Upper lobe of right lung (tissue), 1 donor: ENCODE measurements around the gene HS1BP3. TPM values are rescaled to one million over a fixed set of nuclear protein-coding genes. Genes with fewer than 3 reads are reported as not detected.

Experiments
- ATAC-seq: fragments of 200-7000 bp; cut with Tn5 transposase; one replicate; pipeline ENCODE4 v1.9.1; 2020; ENCODE audit warnings: mild to moderate bottlenecking, moderate library complexity
- DNase-seq: peaks from one replicate; pipeline ENCODE4 v3.0.0-alpha.2; 2020
- H3K27ac ChIP-seq: fragments of 200-600 bp; one replicate; pipeline ENCODE4 v1.8.0; 2022
- H3K27me3 ChIP-seq: fragments of 200-600 bp; one replicate; pipeline ENCODE4 v1.8.0; 2022; ENCODE audit warnings: mild to moderate bottlenecking
- H3K36me3 ChIP-seq: fragments of 200-600 bp; one replicate; pipeline ENCODE4 v1.8.0; 2022
- H3K4me1 ChIP-seq: fragments of 200-600 bp; one replicate; pipeline ENCODE4 v1.8.0; 2022
- H3K4me3 ChIP-seq: fragments of 200-600 bp; one replicate; pipeline ENCODE4 v1.8.0; 2022; ENCODE audit warnings: mild to moderate bottlenecking
- H3K9me3 ChIP-seq: fragments of 200-600 bp; one replicate; pipeline ENCODE4 v1.8.0; 2022
- CTCF ChIP-seq: fragments of 200-600 bp; IDR thresholded peaks from one replicate; pipeline ENCODE4 v1.8.0; 2022; ENCODE audit warnings: antibody characterized with exemption
- intact Hi-C: fragments of 100-400 bp; cut with DNase I; formaldehyde crosslinking; loops from one replicate; pipeline ENCODE4 v1.11.0; 2022
- total RNA-seq: library from RNA; stranded (reverse); fragmentation: NEBNext Ultra II Directional; extraction: Animal tissue kit (Norgen Biotek cat#: 25700); gene quantifications from one replicate; pipeline ENCODE4 v1.2.1, GENCODE V29; 2021
- donor health status: DM: no; HTN: yes; CAD: no; lungs with severe emphysema.

Gene HS1BP3
- total RNA-seq, 1 donor from 2014 or later = 35.8 TPM

DNA sequence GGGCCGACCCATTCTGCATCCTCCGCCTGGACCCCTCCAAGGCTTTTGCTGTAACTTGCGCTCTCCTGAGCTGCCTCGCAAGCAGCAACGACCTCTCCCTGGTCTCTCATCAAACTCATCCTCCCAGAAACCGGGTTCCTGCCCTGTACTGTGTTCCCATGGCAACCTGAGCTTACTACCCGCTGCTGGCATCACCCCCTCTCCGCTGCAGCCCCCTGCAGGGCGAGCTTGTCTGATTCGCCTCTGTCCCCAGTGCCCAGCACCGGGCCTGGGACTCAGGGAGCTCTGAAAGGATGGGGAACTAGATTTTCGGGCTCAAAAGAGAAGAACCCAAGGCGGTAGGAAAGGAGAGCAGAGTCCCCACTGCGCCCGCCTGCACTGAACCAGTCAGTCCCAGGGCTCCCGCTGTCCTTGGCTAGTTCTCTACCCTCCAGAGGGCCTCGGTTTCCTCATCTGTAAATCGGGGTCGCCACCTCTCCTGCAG lies 463 bp downstream of the HS1BP3 start:
- H3K27ac ChIP-seq = peak overlapping the region; percentile 97
- intact Hi-C loops = no loop called here

GRCh38 chr2:20649976-20650375 lies 922 bp downstream of the HS1BP3 start:
- no peak for DNase-seq
- intact Hi-C loops = no loop called here
- no peaks in the 10 kb centered on the region for H3K9me3 ChIP-seq
- peak overlapping the region; percentile 100 for H3K4me3 ChIP-seq
- no peaks in the 10 kb centered on the region for H3K27me3 ChIP-seq
- ATAC-seq = no peak
- peaks cover 24% of the 10 kb centered on the region for H3K4me1 ChIP-seq
- peaks cover 8% of the 10 kb centered on the region for H3K36me3 ChIP-seq
- TF ChIP-seq CTCF = no peak
- H3K27ac ChIP-seq = peak overlapping the region; percentile 97

More for the DNA sequence above, 463 bp downstream of the HS1BP3 start:
- Histone ChIP-seq H3K9me3 (no peaks in the 10 kb centered on the region), H3K4me3 (peak overlapping the region; percentile 100), H3K4me1 (peaks cover 24% of the 10 kb centered on the region), H3K36me3 (peaks cover 3% of the 10 kb centered on the region), H3K27me3 (no peaks in the 10 kb centered on the region)
- DNase-seq (no peak), ATAC-seq (peak; percentile 4)
- no peak for TF ChIP-seq CTCF

GRCh38 chr2:20649576-20649975 lies 1.3 kb downstream of the HS1BP3 start:
- ATAC-seq (no peak), DNase-seq (no peak)
- TF ChIP-seq CTCF = no peak
- peak overlapping the region; percentile 100 for H3K4me3 ChIP-seq
- intact Hi-C loops = no loop called here
- H3K27ac ChIP-seq = no peak overlapping the region
- no peaks in the 10 kb centered on the region for H3K9me3 ChIP-seq
- peaks cover 12% of the 10 kb centered on the region for H3K36me3 ChIP-seq
- no peaks in the 10 kb centered on the region for H3K27me3 ChIP-seq
- H3K4me1 ChIP-seq = peaks cover 24% of the 10 kb centered on the region

DNA sequence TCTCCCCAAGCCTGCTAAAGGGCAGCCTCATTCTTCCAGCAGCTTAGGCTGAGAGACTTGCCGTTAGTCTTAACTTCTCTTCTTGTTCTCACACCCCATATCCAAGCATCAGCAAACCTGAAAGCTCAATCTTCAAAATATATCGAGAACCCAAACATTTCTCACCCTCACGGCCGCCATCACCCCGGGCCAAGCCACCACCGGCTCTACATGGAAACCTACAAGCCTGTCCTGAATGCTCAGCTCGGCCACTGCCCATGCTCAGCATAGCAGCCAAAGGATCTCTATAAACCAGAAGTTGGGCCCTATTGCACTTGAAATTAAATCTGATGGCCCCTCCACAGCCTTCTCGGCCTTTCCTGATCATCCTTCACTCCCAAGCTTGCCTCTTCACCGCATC lies 2.1 kb downstream of the HS1BP3 start:
- no peak for TF ChIP-seq CTCF
- Histone ChIP-seq H3K27ac (no peak overlapping the region), H3K4me1 (peaks cover 24% of the 10 kb centered on the region), H3K9me3 (no peaks in the 10 kb centered on the region), H3K27me3 (no peaks in the 10 kb centered on the region), H3K36me3 (peaks cover 19% of the 10 kb centered on the region), H3K4me3 (no peak overlapping the region)
- no peak for ATAC-seq
- intact Hi-C loops = no loop called here
- DNase-seq = no peak

GRCh38 chr2:20648206-20648605 lies 2.7 kb downstream of the HS1BP3 start:
- H3K9me3 ChIP-seq = no peaks in the 10 kb centered on the region
- H3K4me1 ChIP-seq = peaks cover 24% of the 10 kb centered on the region
- no peak overlapping the region for H3K27ac ChIP-seq
- DNase-seq (no peak), ATAC-seq (no peak)
- TF ChIP-seq CTCF = no peak
- no peak overlapping the region for H3K4me3 ChIP-seq
- intact Hi-C loops = no loop called here
- peaks cover 22% of the 10 kb centered on the region for H3K36me3 ChIP-seq
- no peaks in the 10 kb centered on the region for H3K27me3 ChIP-seq

DNA sequence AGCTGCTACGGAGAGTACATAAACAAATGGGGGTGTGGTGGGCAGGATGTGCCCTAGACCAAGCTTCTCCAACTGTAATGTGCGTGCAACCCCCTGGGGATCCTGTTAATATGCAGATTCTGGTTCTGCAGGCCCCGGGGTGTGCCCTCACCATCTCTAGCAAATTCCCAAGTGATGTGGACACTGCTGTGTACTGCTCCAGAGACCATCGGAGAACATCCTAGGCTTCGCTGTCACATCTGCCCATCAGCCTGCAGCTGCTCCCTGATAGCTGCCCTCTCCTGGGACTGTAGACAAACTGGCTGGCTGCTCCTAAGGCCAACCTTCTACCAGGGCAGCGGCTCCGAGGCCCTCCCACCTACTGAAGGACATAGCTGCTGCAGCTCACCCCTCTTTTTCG lies 3.2 kb downstream of the HS1BP3 start:
- H3K9me3 ChIP-seq = no peaks in the 10 kb centered on the region
- no peak for TF ChIP-seq CTCF
- no peak overlapping the region for H3K4me3 ChIP-seq
- H3K27me3 ChIP-seq = no peaks in the 10 kb centered on the region
- no peak overlapping the region for H3K27ac ChIP-seq
- peaks cover 27% of the 10 kb centered on the region for H3K36me3 ChIP-seq
- no peak for DNase-seq
- intact Hi-C loops = no loop called here
- ATAC-seq = no peak
- H3K4me1 ChIP-seq = peaks cover 24% of the 10 kb centered on the region
